ENCODE measurements around the gene MINAR2.

DNA sequence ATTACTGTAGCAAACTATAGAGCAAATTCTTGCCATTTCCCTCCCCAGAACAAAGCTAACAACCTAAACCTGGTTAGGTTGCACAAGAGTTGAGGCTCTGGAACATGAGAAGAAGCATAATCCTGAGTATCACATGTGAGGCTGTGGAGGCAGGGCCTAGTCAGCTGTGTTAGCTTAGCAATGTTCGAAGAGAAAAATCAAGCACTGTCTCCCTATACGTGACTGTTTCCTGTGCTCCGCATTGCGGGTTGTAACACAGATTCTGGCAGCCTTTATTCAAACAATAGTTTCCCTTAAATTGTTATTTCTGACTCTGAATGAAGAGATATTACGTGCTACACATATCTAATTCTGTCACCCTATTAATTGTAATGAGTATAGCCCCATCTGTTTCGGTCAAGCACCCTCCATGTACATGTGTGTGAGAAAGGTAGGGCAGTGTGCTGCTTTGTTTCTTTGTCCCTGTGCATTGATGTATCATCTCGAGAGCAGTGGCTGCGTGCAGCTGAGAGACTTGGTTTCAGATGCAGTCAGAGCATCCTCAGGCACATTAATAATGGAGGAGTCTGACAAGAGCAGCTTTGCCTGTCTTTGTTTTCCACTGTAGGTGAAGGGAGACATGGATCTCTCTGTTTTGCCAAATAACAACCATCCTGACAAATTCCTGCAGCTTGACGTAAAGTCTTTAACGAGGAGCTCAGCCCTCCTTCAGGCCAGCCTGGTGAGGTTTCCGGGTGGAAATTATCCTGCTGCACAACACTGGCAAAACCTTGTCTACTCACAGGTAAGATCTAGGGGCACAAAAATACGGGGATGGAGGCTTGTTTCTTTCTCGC, at the start of gene MINAR2:
- TF ChIP-seq, protein P1, sequence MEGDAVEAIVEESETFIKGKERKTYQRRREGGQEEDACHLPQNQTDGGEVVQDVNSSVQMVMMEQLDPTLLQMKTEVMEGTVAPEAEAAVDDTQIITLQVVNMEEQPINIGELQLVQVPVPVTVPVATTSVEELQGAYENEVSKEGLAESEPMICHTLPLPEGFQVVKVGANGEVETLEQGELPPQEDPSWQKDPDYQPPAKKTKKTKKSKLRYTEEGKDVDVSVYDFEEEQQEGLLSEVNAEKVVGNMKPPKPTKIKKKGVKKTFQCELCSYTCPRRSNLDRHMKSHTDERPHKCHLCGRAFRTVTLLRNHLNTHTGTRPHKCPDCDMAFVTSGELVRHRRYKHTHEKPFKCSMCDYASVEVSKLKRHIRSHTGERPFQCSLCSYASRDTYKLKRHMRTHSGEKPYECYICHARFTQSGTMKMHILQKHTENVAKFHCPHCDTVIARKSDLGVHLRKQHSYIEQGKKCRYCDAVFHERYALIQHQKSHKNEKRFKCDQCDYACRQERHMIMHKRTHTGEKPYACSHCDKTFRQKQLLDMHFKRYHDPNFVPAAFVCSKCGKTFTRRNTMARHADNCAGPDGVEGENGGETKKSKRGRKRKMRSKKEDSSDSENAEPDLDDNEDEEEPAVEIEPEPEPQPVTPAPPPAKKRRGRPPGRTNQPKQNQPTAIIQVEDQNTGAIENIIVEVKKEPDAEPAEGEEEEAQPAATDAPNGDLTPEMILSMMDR (IDR thresholded peaks at IDR 0.05), result no peak
- no peak for TF ChIP-seq POLR2A (IDR thresholded peaks at IDR 0.05)

All from vagina (tissue), 2 donors.